Endothelial cell of umbilical vein (primary cell): ENCODE results near the gene CST3. TPM values are rescaled to one million over a fixed set of nuclear protein-coding genes. Genes with fewer than 3 reads are reported as not detected.
A peak's percentile ranks its signal among the peaks of the same experiment; 100 is the strongest.

Experiments used
- Bru-seq: library from RNA; stranded (reverse); fragments of 400-500 nt; gene quantifications from one replicate; lab custom pipeline; 2021; lab: Mats Ljungman, UMichigan
- BruChase-seq, 2 experiments: library from RNA; stranded (reverse); fragments of 400-500 nt; gene quantifications; one replicate each; lab custom pipeline; 2021; lab: Mats Ljungman, UMichigan
- BruUV-seq: library from RNA; stranded (reverse); fragments of 400-500 nt; replicated peaks from 2 replicates; lab custom pipeline; 2021; lab: Mats Ljungman, UMichigan
- CTCF ChIA-PET: fragments of 300-600, 350-600 bp; sonication (Branson Sonifier 250); formaldehyde crosslinking; loops from one replicate; lab custom pipeline; 2021; ENCODE audit warnings: antibody characterized with exemption, inconsistent platforms; lab: Charles Lee
- POLR2A ChIA-PET: fragments of 300-600, 350-600 bp; sonication (Branson Sonifier 250); formaldehyde crosslinking; loops from one replicate; lab custom pipeline; 2021; ENCODE audit warnings: antibody characterized with exemption, inconsistent platforms; lab: Charles Lee
- DNase-seq: peaks from one replicate; pipeline ENCODE4 v3.0.0-alpha.2; 2011; ENCODE audit warnings: low read depth, low spot score
- FAIRE-seq: peaks from 2 replicates; lab custom pipeline; 2011; peaks lifted over from hg19 to GRCh38; lab: Jason Lieb, UNC
- H2AFZ ChIP-seq: 2 replicates; pipeline ENCODE4 v1.6.0; 2012; ENCODE audit warnings: low read depth, low read length, control low read depth, inconsistent platforms
- H3K27ac ChIP-seq: 2 replicates; pipeline ENCODE4 v1.5.1; 2011; ENCODE audit warnings: low read depth, mild to moderate bottlenecking, control low read depth, low read length, moderate library complexity; ENCODE audit not compliant: insufficient read depth
- H3K27me3 ChIP-seq, 2 experiments: 2 replicates each; pipeline versions ENCODE4 v1.6.0 to v1.6.1; 2011; ENCODE audit warnings: low read length in 2 of 2, mixed read lengths in 1 of 2; ENCODE audit not compliant: control insufficient read depth in 2 of 2, insufficient read depth in 2 of 2
- H3K36me3 ChIP-seq, 2 experiments: 2 replicates in 1 of 2; 3 replicates in 1 of 2; pipeline ENCODE4 v1.5.1; 2011; ENCODE audit warnings: low read length in 2 of 2, mild to moderate bottlenecking in 1 of 2, moderate library complexity in 1 of 2; ENCODE audit not compliant: control insufficient read depth in 2 of 2, insufficient read depth in 2 of 2; ENCODE audit errors: extremely low read depth in 1 of 2
- H3K4me1 ChIP-seq: 3 replicates; pipeline ENCODE4 v1.5.1; 2011; ENCODE audit warnings: mild to moderate bottlenecking, low read length; ENCODE audit not compliant: control insufficient read depth, insufficient read depth; ENCODE audit errors: extremely low read depth
- H3K4me2 ChIP-seq: 2 replicates; pipeline ENCODE4 v1.6.1; 2011; ENCODE audit warnings: low read length, control low read depth, mixed read lengths; ENCODE audit not compliant: insufficient read depth
- H3K4me3 ChIP-seq, 3 experiments: fragments of 200-600 bp in 1 of 3; sonication (generic), shearing (Covaris generic) in 1 of 3; replicated peaks in 1 of 3; 2 replicates each; pipeline ENCODE4 v1.5.1; 2011 to 2016; ENCODE audit warnings: control low read depth in 3 of 3, low read length in 3 of 3, mild to moderate bottlenecking in 2 of 3, inconsistent platforms in 1 of 3, low read depth in 1 of 3, moderate library complexity in 1 of 3; ENCODE audit not compliant: insufficient read depth in 1 of 3
- H3K79me2 ChIP-seq: 2 replicates; pipeline ENCODE4 v1.6.0; 2012; ENCODE audit warnings: low read length, inconsistent platforms; ENCODE audit not compliant: control insufficient read depth, insufficient read depth
- H3K9ac ChIP-seq: replicated peaks from 2 replicates; pipeline ENCODE3; 2011; ENCODE audit warnings: low read length, control low read depth; ENCODE audit not compliant: insufficient read depth; ENCODE audit errors: extremely low read depth
- H3K9me1 ChIP-seq: replicated peaks from 3 replicates; pipeline ENCODE4 v1.6.0; 2011; ENCODE audit warnings: mild to moderate bottlenecking, low read length; ENCODE audit not compliant: control insufficient read depth, insufficient read depth; ENCODE audit errors: extremely low read depth
- H3K9me3 ChIP-seq: replicated peaks from 2 replicates; pipeline ENCODE4 v1.5.1; 2012; ENCODE audit warnings: low read length, inconsistent platforms; ENCODE audit not compliant: control insufficient read depth, insufficient read depth
- H4K20me1 ChIP-seq: replicated peaks from 2 replicates; pipeline ENCODE3; 2011; ENCODE audit warnings: mild to moderate bottlenecking, low read length; ENCODE audit not compliant: control insufficient read depth, insufficient read depth; ENCODE audit errors: extremely low read depth
- EZH2 ChIP-seq: IDR thresholded peaks from 2 replicates; pipeline ENCODE4 v1.6.1; 2012; ENCODE audit warnings: borderline replicate concordance, low read depth, mild to moderate bottlenecking, moderate library complexity, low read length, inconsistent platforms; ENCODE audit not compliant: severe bottlenecking
- FOS ChIP-seq: IDR thresholded peaks from 2 replicates; pipeline ENCODE4 v1.6.1; 2011; ENCODE audit warnings: mild to moderate bottlenecking, low read length, moderate library complexity, borderline replicate concordance; ENCODE audit not compliant: insufficient read depth
- GATA2 ChIP-seq: IDR thresholded peaks from 2 replicates; pipeline ENCODE4 v1.7.0; 2011; ENCODE audit warnings: low read depth, mild to moderate bottlenecking, moderate library complexity, mixed read lengths, low read length; ENCODE audit not compliant: insufficient read length, insufficient read depth
- JUN ChIP-seq: IDR thresholded peaks from 2 replicates; pipeline ENCODE4 v1.6.1; 2011; ENCODE audit warnings: borderline replicate concordance, low read depth; ENCODE audit not compliant: insufficient read length, insufficient read depth
- MAX ChIP-seq: IDR thresholded peaks from 2 replicates; pipeline ENCODE4 v1.6.1; 2011; ENCODE audit not compliant: insufficient read depth, insufficient read length
- POLR2A ChIP-seq: IDR thresholded peaks from 2 replicates; pipeline ENCODE4 v1.6.1; 2012; ENCODE audit warnings: low read depth, mild to moderate bottlenecking, control low read depth, low read length
- POLR2AphosphoS5 ChIP-seq: IDR thresholded peaks from 2 replicates; pipeline ENCODE4 v1.6.1; 2012; ENCODE audit warnings: low read depth, mild to moderate bottlenecking, control low read depth, low read length, moderate library complexity; ENCODE audit not compliant: insufficient read depth
- dilution Hi-C: fragments of 300-500 bp; cut with MboI; formaldehyde crosslinking; loops from one replicate; pipeline ENCODE4 v1.15.0; 2019; ENCODE audit warnings: low sequenced_read_pairs; ENCODE audit not compliant: extremely low pct_ligation_motif_present
- intact Hi-C: fragments of 100-400 bp; cut with micrococcal nuclease; formaldehyde crosslinking; loops from one replicate; pipeline ENCODE4 v1.10.0; 2022
- long read RNA-seq: library from polyadenylated mRNA; stranded (forward); transcript quantifications from one replicate; pipeline ENCODE4 v2.0.0, GENCODE V29; 2021
- polyA minus RNA-seq, 3 experiments: library from RNA; depleted of rRNA, polyadenylated mRNA; stranded (reverse); fragments of >200 nt; gene quantifications; 1 replicate in 1 of 3; 2 replicates in 2 of 3; pipeline ENCODE4 v1.2.3, GENCODE V29; 2011
- polyA plus RNA-seq, 4 experiments: library from polyadenylated mRNA; depleted of rRNA in 3 of 4; stranded (reverse) in 3 of 4; unstranded in 1 of 4; fragments of >200 nt; gene quantifications; 2 replicates each; pipeline versions ENCODE4 v1.2.1 to v1.2.3, GENCODE V29; 2011 to 2012; ENCODE audit warnings: missing spikeins in 1 of 4
- total RNA-seq: library from RNA; stranded (reverse); gene quantifications from 2 replicates; pipeline ENCODE4 v1.2.3, GENCODE V29; 2021

The CST3 gene
- total RNA-seq (251 and 260 TPM in 2 replicates), polyA plus RNA-seq (479 and 691 TPM in 2 replicates), polyA minus RNA-seq (163 and 182 TPM in 2 replicates), Bru-seq, nascent RNA (percentile 61 among the genes with signal in this experiment), BruChase-seq, experiment 1, labeled RNA remaining after a 6-hour chase (percentile 67 among the genes with signal in this experiment), BruChase-seq, experiment 2, labeled RNA remaining after a 2-hour chase (percentile 58 among the genes with signal in this experiment)
- 303 and 351 TPM in 2 replicates for polyA plus RNA-seq (2011; cell fraction: cytosol; rRNA removed)
- 62.3 and 71.1 TPM in 2 replicates for polyA plus RNA-seq (2011; cell fraction: nucleus; rRNA removed)
- polyA plus RNA-seq (2012) = 369 and 422 TPM in 2 replicates
- 58.4 TPM for polyA minus RNA-seq (2011; cell fraction: cytosol; rRNA and poly(A)+ RNA removed)
- 21.5 and 29.1 TPM in 2 replicates for polyA minus RNA-seq (2011; cell fraction: nucleus; rRNA and poly(A)+ RNA removed)
- long read RNA-seq, transcript CST3-201 (3 exons, 873 nt) = major isoform, 474 of 496 reads
- long read RNA-seq, partial matches to known transcripts = 7 of 496 reads
- long read RNA-seq, other reads (novel, unspliced or antisense) = 13 of 496 reads

GRCh38 chr20:23637282-23638221 lies at the start of gene CST3:
CST3 (minus strand) TSS chr20:23637955; CDS start chr20:23637862, 93 bp downstream.
- CTCF ChIA-PET = interaction anchor here (0.9 to 2.1 kb wide), 8 partner anchors 9 to 31 kb away, joined by 3 to 11 read pairs (median 4); partner anchors contain the start of gene CST9
- dilution Hi-C loops (no loop called here), intact Hi-C loops (loop anchor here (1.0 to 5.0 kb wide), 5 partner anchors 8 to 275 kb away; partner anchors contain the start of gene GZF1)
- H3K9me1 ChIP-seq = no peaks in the 10 kb centered on the region
- peak within 1 kb of the TSS; percentile 42 to 83 (median 69) for H3K4me3 ChIP-seq
- H3K4me2 ChIP-seq = peak within 1 kb of the TSS; percentile 69
- H2AFZ ChIP-seq = peak within 1 kb of the TSS; percentile 44
- FAIRE-seq = peak; percentile 87
- peak within 1 kb of the TSS; percentile 92 for H3K27ac ChIP-seq
- DNase-seq = peak; percentile 76
- no peaks in the 10 kb centered on the region for H3K27me3 ChIP-seq
- POLR2A ChIA-PET = interaction anchor here (0.7 to 1.5 kb wide), 3 partner anchors 9 to 15 kb away, joined by 3 to 5 read pairs (median 5); no protein-coding TSS in a partner anchor
- H3K36me3 ChIP-seq = peaks cover 0 to 15% of the 10 kb centered on the region in 2 experiments
- H3K9ac ChIP-seq = peak within 1 kb of the TSS; percentile 95
- H3K9me3 ChIP-seq = no peaks in the 10 kb centered on the region
- TF ChIP-seq EZH2 (no peak), GATA2 (no peak), FOS (no peak), POLR2AphosphoS5 (peak; percentile 99), POLR2A (peak; percentile 98), MAX (no peak), JUN (no peak)
- no peaks in the 10 kb centered on the region for H4K20me1 ChIP-seq
- H3K79me2 ChIP-seq = peaks cover 30% of the 10 kb centered on the region
- peaks cover 22% of the 10 kb centered on the region for H3K4me1 ChIP-seq
- BruUV-seq = no TSS peak
